ENCODE data around the gene ELAVL2. TPM values are rescaled to one million over a fixed set of nuclear protein-coding genes. Genes with fewer than 3 reads are reported as not detected.

Gene ELAVL2
- total RNA-seq, 2 experiments from 2014 or later = not detected

- TF ChIP-seq, protein P1, sequence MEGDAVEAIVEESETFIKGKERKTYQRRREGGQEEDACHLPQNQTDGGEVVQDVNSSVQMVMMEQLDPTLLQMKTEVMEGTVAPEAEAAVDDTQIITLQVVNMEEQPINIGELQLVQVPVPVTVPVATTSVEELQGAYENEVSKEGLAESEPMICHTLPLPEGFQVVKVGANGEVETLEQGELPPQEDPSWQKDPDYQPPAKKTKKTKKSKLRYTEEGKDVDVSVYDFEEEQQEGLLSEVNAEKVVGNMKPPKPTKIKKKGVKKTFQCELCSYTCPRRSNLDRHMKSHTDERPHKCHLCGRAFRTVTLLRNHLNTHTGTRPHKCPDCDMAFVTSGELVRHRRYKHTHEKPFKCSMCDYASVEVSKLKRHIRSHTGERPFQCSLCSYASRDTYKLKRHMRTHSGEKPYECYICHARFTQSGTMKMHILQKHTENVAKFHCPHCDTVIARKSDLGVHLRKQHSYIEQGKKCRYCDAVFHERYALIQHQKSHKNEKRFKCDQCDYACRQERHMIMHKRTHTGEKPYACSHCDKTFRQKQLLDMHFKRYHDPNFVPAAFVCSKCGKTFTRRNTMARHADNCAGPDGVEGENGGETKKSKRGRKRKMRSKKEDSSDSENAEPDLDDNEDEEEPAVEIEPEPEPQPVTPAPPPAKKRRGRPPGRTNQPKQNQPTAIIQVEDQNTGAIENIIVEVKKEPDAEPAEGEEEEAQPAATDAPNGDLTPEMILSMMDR (IDR thresholded peaks at IDR 0.05) = no peak
These were observed 24.5 kb downstream of the ELAVL2 start for GRCh38 chr9:23801523-23801922.

DNA sequence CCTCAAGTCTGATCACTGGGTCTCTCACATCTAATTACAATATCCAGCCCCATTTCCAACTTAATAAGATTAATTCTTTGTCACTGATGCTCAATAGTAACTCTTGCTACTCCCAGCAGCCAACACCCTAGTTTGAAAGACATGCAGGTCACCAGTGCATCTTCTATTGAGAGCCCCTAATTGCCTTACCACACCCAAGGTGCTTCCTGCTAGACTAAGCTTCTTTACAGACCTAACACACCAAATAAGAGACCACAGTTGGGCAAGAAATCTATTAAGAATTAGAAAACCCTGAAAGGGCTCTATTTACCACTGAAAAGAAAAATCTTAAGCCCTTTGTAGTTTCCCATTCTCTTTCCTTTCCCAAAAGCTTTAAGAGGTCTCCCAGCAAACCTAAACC is 26.5 kb downstream of the ELAVL2 start:
- no peaks in the 10 kb centered on the region for H3K36me3 ChIP-seq (ENCODE audit: insufficient read depth, low read length)
- ATAC-seq (ENCODE audit: poor library complexity) (no peak), DNase-seq (no peak)
- no peaks in the 10 kb centered on the region for H3K36me3 Mint-ChIP-seq (ENCODE audit: low read depth)
- no peak overlapping the region for H3K4me3 ChIP-seq (ENCODE audit: low read length)
- intact Hi-C loops (cut with DNase I, micrococcal nuclease) = no loop called here
- TF ChIP-seq, protein P1 (IDR thresholded peaks at IDR 0.05) = no peak
- CTCF ChIA-PET = no interaction called here
- peaks cover 0 to 8% of the 10 kb centered on the region in 2 experiments for H3K9me3 ChIP-seq (ENCODE audit: control insufficient read depth in 1 of 2, insufficient read depth in 1 of 2, low read length in 2 of 2)
- peaks cover 10% of the 10 kb centered on the region for H3K9me3 Mint-ChIP-seq
- no peak overlapping the region for H3K27ac Mint-ChIP-seq
- no peak overlapping the region for H3K27ac ChIP-seq (ENCODE audit: low read depth in 1 of 2, low read length in 2 of 2)
- no peaks in the 10 kb centered on the region for H3K4me1 ChIP-seq (ENCODE audit: insufficient read depth, low read length)
- POLR2A ChIA-PET = no interaction called here
- no peaks in the 10 kb centered on the region for H3K27me3 ChIP-seq (ENCODE audit: control insufficient read depth in 1 of 2, insufficient read depth in 2 of 2, low read length in 2 of 2)
- no peak overlapping the region for H3K4me3 Mint-ChIP-seq
- H3K4me1 Mint-ChIP-seq (ENCODE audit: low read depth) = no peaks in the 10 kb centered on the region
- no peaks in the 10 kb centered on the region for H3K27me3 Mint-ChIP-seq

More at GRCh38 chr9:23801523-23801922, 24.5 kb downstream of the ELAVL2 start:
- H3K36me3 ChIP-seq (ENCODE audit: insufficient read depth, low read length) = no peaks in the 10 kb centered on the region
- no peaks in the 10 kb centered on the region for H3K27me3 ChIP-seq (ENCODE audit: control insufficient read depth in 1 of 2, insufficient read depth in 2 of 2, low read length in 2 of 2)
- H3K27ac ChIP-seq (ENCODE audit: low read depth in 1 of 2, low read length in 2 of 2) = no peak overlapping the region
- ChIA-PET CTCF (no interaction called here), POLR2A (no interaction called here)
- intact Hi-C loops (cut with DNase I, micrococcal nuclease) = no loop called here
- H3K9me3 ChIP-seq (ENCODE audit: control insufficient read depth in 1 of 2, insufficient read depth in 1 of 2, low read length in 2 of 2) = peaks cover 0 to 4% of the 10 kb centered on the region in 2 experiments
- DNase-seq (no peak), ATAC-seq (ENCODE audit: poor library complexity) (no peak)
- H3K4me1 ChIP-seq (ENCODE audit: insufficient read depth, low read length) = no peaks in the 10 kb centered on the region
- no peaks in the 10 kb centered on the region for H3K4me1 Mint-ChIP-seq (ENCODE audit: low read depth)
- no peaks in the 10 kb centered on the region for H3K36me3 Mint-ChIP-seq (ENCODE audit: low read depth)
- no peaks in the 10 kb centered on the region for H3K27me3 Mint-ChIP-seq
- no peak overlapping the region for H3K4me3 Mint-ChIP-seq
- H3K9me3 Mint-ChIP-seq = peaks cover 10% of the 10 kb centered on the region
- H3K27ac Mint-ChIP-seq = no peak overlapping the region
- H3K4me3 ChIP-seq (ENCODE audit: low read length) = no peak overlapping the region

GRCh38 chr9:23798325-23798724 is 27.7 kb downstream of the ELAVL2 start:
- TF ChIP-seq, protein P1 (IDR thresholded peaks at IDR 0.05) = no peak
- Histone ChIP-seq H3K9me3 (ENCODE audit: control insufficient read depth in 1 of 2, insufficient read depth in 1 of 2, low read length in 2 of 2) (peaks cover 0 to 8% of the 10 kb centered on the region in 2 experiments), H3K4me1 (ENCODE audit: insufficient read depth, low read length) (no peaks in the 10 kb centered on the region), H3K36me3 (ENCODE audit: insufficient read depth, low read length) (no peaks in the 10 kb centered on the region), H3K27ac (ENCODE audit: low read depth in 1 of 2, low read length in 2 of 2) (no peak overlapping the region), H3K27me3 (ENCODE audit: control insufficient read depth in 1 of 2, insufficient read depth in 2 of 2, low read length in 2 of 2) (no peaks in the 10 kb centered on the region), H3K4me3 (ENCODE audit: low read length) (no peak overlapping the region)
- H3K4me3 Mint-ChIP-seq = no peak overlapping the region
- no peak overlapping the region for H3K27ac Mint-ChIP-seq
- H3K27me3 Mint-ChIP-seq = no peaks in the 10 kb centered on the region
- DNase-seq (no peak), ATAC-seq (ENCODE audit: poor library complexity) (no peak)
- peaks cover 10% of the 10 kb centered on the region for H3K9me3 Mint-ChIP-seq
- ChIA-PET POLR2A (no interaction called here), CTCF (no interaction called here)
- no peaks in the 10 kb centered on the region for H3K36me3 Mint-ChIP-seq (ENCODE audit: low read depth)
- no peaks in the 10 kb centered on the region for H3K4me1 Mint-ChIP-seq (ENCODE audit: low read depth)
- intact Hi-C loops (cut with DNase I, micrococcal nuclease) = no loop called here

Data from CD4-positive, alpha-beta T cell (primary cell).